Measurements from ENCODE around the gene SPINDOC.
"Not testable (repeated sequence)": the region's sequence is repeated elsewhere in the genome, so short reads cannot be mapped to it uniquely, and the experiment has no call there.

SPINDOC gene

DNA sequence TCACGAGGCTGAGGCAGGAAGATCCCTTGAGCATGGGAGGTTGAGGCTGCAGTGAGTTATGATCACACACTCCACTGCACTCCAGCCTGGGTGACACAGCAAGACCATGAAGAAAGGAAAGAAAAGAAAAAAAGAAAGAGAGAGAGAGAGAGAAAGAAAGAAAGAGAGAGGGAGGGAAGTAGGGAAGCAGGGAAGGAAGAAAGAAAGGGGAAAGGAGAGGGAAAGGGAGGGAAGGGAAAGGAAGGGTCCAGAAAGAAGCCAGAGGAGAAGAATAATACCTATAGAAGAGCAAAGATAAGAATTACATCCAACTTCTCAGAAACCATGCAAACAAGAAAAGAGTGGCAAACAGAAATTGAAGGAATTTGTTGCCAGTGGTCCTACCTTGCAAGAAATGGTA lies 27.4 kb upstream of the SPINDOC start:
- H3K4me3 ChIP-seq (ENCODE audit: low read depth, low read length): no peak overlapping the region

GRCh38 chr11:63791495-63792167 lies 21.6 kb upstream of the SPINDOC start:
- H3K4me3 ChIP-seq (ENCODE audit: low read depth, low read length): no peak overlapping the region

GRCh38 chr11:63793161-63793560 lies 20.1 kb upstream of the SPINDOC start:
- no peak overlapping the region for H3K4me3 ChIP-seq (ENCODE audit: low read depth, low read length)

DNA sequence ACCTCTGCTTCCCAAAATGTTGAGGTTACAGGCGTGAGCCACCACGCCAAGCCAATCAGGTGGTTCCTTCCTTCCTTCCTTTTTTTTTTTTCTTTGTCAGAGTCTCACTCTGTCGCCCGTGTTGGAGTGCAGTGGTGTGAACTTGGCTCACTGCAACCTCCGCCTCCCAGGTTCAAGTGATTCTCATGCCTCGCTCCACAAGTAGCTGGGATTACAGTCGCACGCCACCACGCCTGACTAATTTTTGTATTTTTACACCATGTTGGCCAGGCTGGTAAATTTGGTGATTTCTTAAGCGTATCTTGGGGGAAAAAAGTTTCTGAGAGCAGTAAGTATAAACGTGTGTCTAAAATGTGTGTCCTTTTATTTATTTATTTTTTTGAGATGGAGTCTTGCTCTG lies 18.2 kb upstream of the SPINDOC start:
- H3K4me3 ChIP-seq (ENCODE audit: low read depth, low read length): no peak overlapping the region

- no peak overlapping the region for H3K4me3 ChIP-seq (ENCODE audit: low read depth, low read length)
Measured at GRCh38 chr11:63800921-63801320, 12.3 kb upstream of the SPINDOC start.

- H3K4me3 ChIP-seq (ENCODE audit: low read depth, low read length): no peak overlapping the region
Measured at GRCh38 chr11:63802637-63803414, 10.4 kb upstream of the SPINDOC start.

GRCh38 chr11:63804259-63804658 lies 9.0 kb upstream of the SPINDOC start:
- no peak overlapping the region for H3K4me3 ChIP-seq (ENCODE audit: low read depth, low read length)

- no peak overlapping the region for H3K4me3 ChIP-seq (ENCODE audit: low read depth, low read length)
Measured at GRCh38 chr11:63805844-63806415, 7.3 kb upstream of the SPINDOC start.

DNA sequence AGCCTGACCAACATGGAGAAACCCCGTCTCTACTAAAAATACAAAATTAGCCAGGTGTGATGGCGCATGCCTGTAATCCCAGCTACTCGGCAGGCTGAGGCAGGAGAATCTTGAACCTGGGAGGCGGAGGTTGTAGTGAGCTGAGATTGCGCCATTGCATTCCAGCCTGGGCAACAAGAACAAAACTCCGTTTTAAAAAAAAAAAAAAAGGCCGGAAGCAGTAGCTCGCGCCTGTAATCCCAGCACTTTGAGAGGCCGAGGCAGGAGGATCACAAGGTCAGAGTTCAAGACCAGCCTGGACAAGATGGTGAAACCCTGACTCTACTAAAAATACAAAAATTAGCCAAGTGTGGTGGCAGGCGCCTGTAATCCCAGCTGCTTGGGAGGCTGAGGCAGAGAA lies 2.9 kb upstream of the SPINDOC start:
- not testable (repeated sequence) for H3K4me3 ChIP-seq (ENCODE audit: low read depth, low read length)

- H3K4me3 ChIP-seq (ENCODE audit: low read depth, low read length): no peak overlapping the region
Measured at GRCh38 chr11:63811522-63811921, 1.7 kb upstream of the SPINDOC start.

- peak overlapping the region; percentile 94 for H3K4me3 ChIP-seq (ENCODE audit: low read depth, low read length)
Measured at GRCh38 chr11:63813563-63814382, 517 bp downstream of the SPINDOC start.

- peak overlapping the region; percentile 94 for H3K4me3 ChIP-seq (ENCODE audit: low read depth, low read length)
Measured at GRCh38 chr11:63814383-63814736, 1.1 kb downstream of the SPINDOC start.

- H3K4me3 ChIP-seq (ENCODE audit: low read depth, low read length): no peak overlapping the region
Measured at GRCh38 chr11:63816166-63816565, 2.9 kb downstream of the SPINDOC start.

- no peak overlapping the region for H3K4me3 ChIP-seq (ENCODE audit: low read depth, low read length)
Measured at GRCh38 chr11:63816732-63817131, 3.5 kb downstream of the SPINDOC start.

GRCh38 chr11:63817758-63818498 lies 4.7 kb downstream of the SPINDOC start:
- no peak overlapping the region for H3K4me3 ChIP-seq (ENCODE audit: low read depth, low read length)

GRCh38 chr11:63818609-63819008 lies 5.4 kb downstream of the SPINDOC start:
- H3K4me3 ChIP-seq (ENCODE audit: low read depth, low read length): no peak overlapping the region

GRCh38 chr11:63821411-63821810 lies 8.2 kb downstream of the SPINDOC start:
- H3K4me3 ChIP-seq (ENCODE audit: low read depth, low read length): no peak overlapping the region

- no peak overlapping the region for H3K4me3 ChIP-seq (ENCODE audit: low read depth, low read length)
Measured at GRCh38 chr11:63826471-63827190, 13.4 kb downstream of the SPINDOC start.

- H3K4me3 ChIP-seq (ENCODE audit: low read depth, low read length): no peak overlapping the region
Measured at GRCh38 chr11:63829823-63830489, 16.7 kb downstream of the SPINDOC start.

- no peak overlapping the region for H3K4me3 ChIP-seq (ENCODE audit: low read depth, low read length)
Measured at GRCh38 chr11:63831326-63831725, 18.1 kb downstream of the SPINDOC start.

All from iPS-11a (cell line).